ENCODE data around the gene NDST1.

Gene NDST1

DNA sequence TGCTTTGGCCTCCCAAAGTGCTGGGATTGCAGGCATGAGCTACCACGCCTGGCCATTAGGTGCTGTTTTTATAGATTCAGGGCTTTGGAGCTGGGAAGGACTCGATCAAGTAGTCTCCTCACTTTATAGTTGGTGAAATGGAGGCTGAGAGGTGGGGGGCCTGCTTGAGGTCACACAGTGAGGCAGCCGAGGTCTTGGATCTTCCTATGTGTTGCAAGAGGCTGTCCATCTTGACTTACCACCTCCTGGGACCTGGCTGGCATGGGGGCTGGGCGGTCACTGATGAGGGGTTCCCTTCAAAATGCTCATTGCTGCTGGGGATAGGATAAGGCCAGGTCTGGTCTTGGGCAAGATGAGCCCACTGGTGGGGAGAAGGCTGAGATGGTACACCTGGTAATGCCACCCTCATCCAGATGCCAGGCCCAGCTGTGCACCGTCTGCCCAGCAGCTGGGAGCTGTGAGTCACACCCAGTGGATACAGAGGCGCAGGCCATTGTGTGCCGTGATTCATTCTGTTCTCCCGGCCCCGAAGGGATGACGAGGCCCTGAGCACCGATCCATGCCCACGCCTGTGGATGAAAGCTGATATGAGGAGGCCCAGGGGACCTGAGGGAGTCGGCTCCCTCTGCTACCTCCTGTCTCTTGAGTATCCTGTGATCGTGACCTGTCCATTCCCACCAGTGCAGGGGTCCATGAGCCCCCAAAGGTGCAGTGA is 10.5 kb upstream of the NDST1 start:
- Histone ChIP-seq H3K36me3 (ENCODE audit: insufficient read depth, low read length) (no peaks in the 10 kb centered on the region), H3K4me1 (ENCODE audit: insufficient read depth, low read length) (peaks cover 34% of the 10 kb centered on the region), H3K9me3 (ENCODE audit: control insufficient read depth, insufficient read depth, low read length) (no peaks in the 10 kb centered on the region), H3K9ac (ENCODE audit: low read depth, low read length) (no peak overlapping the region)

DNA sequence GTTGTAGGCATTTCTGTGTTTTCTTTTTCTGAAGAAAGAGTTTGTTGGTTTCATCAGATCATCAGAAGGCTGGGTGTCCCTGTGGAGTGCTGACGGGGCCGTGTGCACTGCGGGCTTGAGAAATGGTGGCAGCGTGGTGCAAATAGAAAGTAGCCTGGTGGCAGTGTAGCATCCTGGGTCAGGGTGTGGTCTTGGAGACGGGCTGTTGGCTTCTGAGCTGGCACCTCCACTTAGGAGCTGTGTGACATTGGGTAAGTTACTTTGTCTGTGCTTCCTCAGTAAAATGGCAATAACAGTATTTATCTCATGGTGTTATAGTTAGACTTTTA is 10.0 kb upstream of the NDST1 start:
- H3K9ac ChIP-seq (ENCODE audit: low read depth, low read length): no peak overlapping the region
- no peaks in the 10 kb centered on the region for H3K36me3 ChIP-seq (ENCODE audit: insufficient read depth, low read length)
- H3K4me1 ChIP-seq (ENCODE audit: insufficient read depth, low read length): peaks cover 29% of the 10 kb centered on the region
- no peaks in the 10 kb centered on the region for H3K9me3 ChIP-seq (ENCODE audit: control insufficient read depth, insufficient read depth, low read length)

GRCh38 chr5:150498501-150498900 is 9.4 kb upstream of the NDST1 start:
- Histone ChIP-seq H3K36me3 (ENCODE audit: insufficient read depth, low read length) (no peaks in the 10 kb centered on the region), H3K4me1 (ENCODE audit: insufficient read depth, low read length) (peaks cover 29% of the 10 kb centered on the region), H3K9ac (ENCODE audit: low read depth, low read length) (no peak overlapping the region), H3K9me3 (ENCODE audit: control insufficient read depth, insufficient read depth, low read length) (no peaks in the 10 kb centered on the region)

DNA sequence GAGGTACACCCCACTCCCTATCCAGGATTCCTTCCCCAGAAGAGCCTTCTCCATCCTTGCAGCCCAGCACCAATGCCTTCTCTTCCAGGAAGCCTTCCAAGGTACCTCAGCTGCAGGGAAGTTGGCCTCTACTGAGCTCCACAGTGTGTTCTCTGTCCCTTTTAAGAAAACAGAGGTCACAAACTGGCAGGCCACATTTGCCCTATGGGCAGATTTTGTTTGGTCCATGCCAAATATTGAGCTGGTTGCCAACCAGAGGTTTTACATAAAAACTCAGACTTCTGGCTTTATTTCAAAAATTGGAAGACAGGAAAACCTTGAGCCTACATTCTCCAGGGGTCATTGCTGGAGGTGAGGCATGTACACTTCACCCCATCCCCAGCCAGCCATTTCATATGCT is 9.0 kb upstream of the NDST1 start:
- Histone ChIP-seq H3K36me3 (ENCODE audit: insufficient read depth, low read length) (no peaks in the 10 kb centered on the region), H3K9me3 (ENCODE audit: control insufficient read depth, insufficient read depth, low read length) (no peaks in the 10 kb centered on the region), H3K9ac (ENCODE audit: low read depth, low read length) (no peak overlapping the region), H3K4me1 (ENCODE audit: insufficient read depth, low read length) (peaks cover 29% of the 10 kb centered on the region)

DNA sequence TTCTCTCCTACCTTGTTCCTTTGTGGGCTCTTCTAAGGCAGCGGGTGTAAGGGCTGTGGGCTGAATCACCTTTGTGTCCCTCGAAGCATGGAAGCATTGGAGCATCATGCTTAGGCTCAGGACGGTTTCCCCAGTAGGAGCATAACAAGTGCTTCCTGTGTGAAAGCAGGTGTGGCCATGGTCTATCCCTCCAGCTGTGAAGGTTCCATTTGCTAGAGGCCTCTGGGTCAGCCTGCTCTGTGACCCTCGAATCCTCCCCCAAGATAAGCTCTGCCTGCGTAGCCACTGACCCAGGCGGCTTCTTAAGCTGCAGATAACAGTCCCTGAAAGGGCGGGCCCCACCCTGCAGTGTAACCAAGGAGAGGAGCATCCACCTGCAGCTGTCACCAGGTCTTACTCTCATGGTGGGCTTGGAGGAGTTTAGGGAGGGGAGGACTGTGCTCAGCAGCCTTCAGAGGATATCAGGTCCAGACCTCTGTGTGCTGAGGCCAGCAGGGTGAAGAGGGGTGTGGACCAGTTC is 8.4 kb upstream of the NDST1 start:
- Histone ChIP-seq H3K9me3 (ENCODE audit: control insufficient read depth, insufficient read depth, low read length) (no peaks in the 10 kb centered on the region), H3K4me1 (ENCODE audit: insufficient read depth, low read length) (peaks cover 29% of the 10 kb centered on the region), H3K9ac (ENCODE audit: low read depth, low read length) (no peak overlapping the region), H3K36me3 (ENCODE audit: insufficient read depth, low read length) (no peaks in the 10 kb centered on the region)

- Histone ChIP-seq H3K4me1 (ENCODE audit: insufficient read depth, low read length) (peaks cover 29% of the 10 kb centered on the region), H3K9ac (ENCODE audit: low read depth, low read length) (no peak overlapping the region), H3K36me3 (ENCODE audit: insufficient read depth, low read length) (no peaks in the 10 kb centered on the region; the same call in 1 of the 2 replicates), H3K9me3 (ENCODE audit: control insufficient read depth, insufficient read depth, low read length) (no peaks in the 10 kb centered on the region)
Observed at GRCh38 chr5:150500328-150500841, 7.5 kb upstream of the NDST1 start.

GRCh38 chr5:150500905-150501304 is 7.0 kb upstream of the NDST1 start:
- H3K9ac ChIP-seq (ENCODE audit: low read depth, low read length): no peak overlapping the region
- H3K4me1 ChIP-seq (ENCODE audit: insufficient read depth, low read length): peaks cover 29% of the 10 kb centered on the region

DNA sequence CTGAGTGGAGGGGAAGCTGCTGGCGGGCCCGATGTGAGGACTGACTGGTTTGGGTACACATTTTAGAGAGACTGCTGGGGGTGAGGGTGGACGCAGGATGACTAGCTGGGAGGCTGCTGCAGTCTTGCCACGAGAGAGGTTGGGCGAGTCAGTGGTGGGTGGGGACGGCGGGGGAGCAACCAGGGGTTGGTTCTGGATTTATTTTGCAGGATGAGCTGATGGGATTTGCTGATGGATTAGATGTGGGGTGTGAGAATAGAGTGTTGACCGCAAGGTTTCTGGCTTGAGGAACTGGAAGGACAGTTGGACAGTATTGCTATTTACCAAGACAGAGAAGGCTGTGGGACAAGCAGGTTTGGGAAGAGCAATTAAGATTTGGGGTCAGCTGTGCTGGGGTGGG is 5.8 kb upstream of the NDST1 start:
- H3K4me1 ChIP-seq (ENCODE audit: insufficient read depth, low read length): peaks cover 29% of the 10 kb centered on the region
- H3K9me3 ChIP-seq (ENCODE audit: control insufficient read depth, insufficient read depth, low read length): no peaks in the 10 kb centered on the region
- H3K36me3 ChIP-seq (ENCODE audit: insufficient read depth, low read length): no peaks in the 10 kb centered on the region; the same call in 1 of the 2 replicates
- H3K9ac ChIP-seq (ENCODE audit: low read depth, low read length): no peak overlapping the region

More at GRCh38 chr5:150500905-150501304, 7.0 kb upstream of the NDST1 start:
- Histone ChIP-seq H3K9me3 (ENCODE audit: control insufficient read depth, insufficient read depth, low read length) (no peaks in the 10 kb centered on the region), H3K36me3 (ENCODE audit: insufficient read depth, low read length) (no peaks in the 10 kb centered on the region; the same call in 1 of the 2 replicates)

GRCh38 chr5:150502847-150503246 is 5.1 kb upstream of the NDST1 start:
- H3K9ac ChIP-seq (ENCODE audit: low read depth, low read length): no peak overlapping the region
- H3K36me3 ChIP-seq (ENCODE audit: insufficient read depth, low read length): no peaks in the 10 kb centered on the region; the same call in 1 of the 2 replicates

DNA sequence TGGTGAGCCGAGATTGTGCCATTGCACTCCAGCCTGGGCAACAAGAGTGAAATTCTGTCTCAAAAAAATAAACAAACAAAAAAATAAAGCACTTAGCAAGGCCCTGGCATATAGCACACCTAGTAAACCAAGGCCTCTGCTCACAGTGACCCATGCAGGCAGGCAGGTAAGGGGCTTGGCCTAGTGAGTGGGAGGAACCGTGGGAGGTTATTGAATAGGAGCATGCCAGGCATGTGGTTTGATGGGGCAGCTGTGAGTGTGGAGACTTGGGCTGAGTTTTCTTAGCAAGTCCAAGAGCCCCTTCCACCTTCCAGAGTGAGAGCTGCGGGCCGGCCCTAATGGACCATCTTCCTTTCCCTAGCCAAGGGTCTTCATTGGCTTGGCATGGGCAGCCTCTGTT is 4.5 kb upstream of the NDST1 start:
- H3K4me1 ChIP-seq (ENCODE audit: insufficient read depth, low read length): peaks cover 18% of the 10 kb centered on the region
- no peaks in the 10 kb centered on the region for H3K9me3 ChIP-seq (ENCODE audit: control insufficient read depth, insufficient read depth, low read length)
- no peaks in the 10 kb centered on the region; the same call in 1 of the 2 replicates for H3K36me3 ChIP-seq (ENCODE audit: insufficient read depth, low read length)
- H3K9ac ChIP-seq (ENCODE audit: low read depth, low read length): no peak overlapping the region

More at GRCh38 chr5:150502847-150503246, 5.1 kb upstream of the NDST1 start:
- Histone ChIP-seq H3K9me3 (ENCODE audit: control insufficient read depth, insufficient read depth, low read length) (no peaks in the 10 kb centered on the region), H3K4me1 (ENCODE audit: insufficient read depth, low read length) (peaks cover 22% of the 10 kb centered on the region)

DNA sequence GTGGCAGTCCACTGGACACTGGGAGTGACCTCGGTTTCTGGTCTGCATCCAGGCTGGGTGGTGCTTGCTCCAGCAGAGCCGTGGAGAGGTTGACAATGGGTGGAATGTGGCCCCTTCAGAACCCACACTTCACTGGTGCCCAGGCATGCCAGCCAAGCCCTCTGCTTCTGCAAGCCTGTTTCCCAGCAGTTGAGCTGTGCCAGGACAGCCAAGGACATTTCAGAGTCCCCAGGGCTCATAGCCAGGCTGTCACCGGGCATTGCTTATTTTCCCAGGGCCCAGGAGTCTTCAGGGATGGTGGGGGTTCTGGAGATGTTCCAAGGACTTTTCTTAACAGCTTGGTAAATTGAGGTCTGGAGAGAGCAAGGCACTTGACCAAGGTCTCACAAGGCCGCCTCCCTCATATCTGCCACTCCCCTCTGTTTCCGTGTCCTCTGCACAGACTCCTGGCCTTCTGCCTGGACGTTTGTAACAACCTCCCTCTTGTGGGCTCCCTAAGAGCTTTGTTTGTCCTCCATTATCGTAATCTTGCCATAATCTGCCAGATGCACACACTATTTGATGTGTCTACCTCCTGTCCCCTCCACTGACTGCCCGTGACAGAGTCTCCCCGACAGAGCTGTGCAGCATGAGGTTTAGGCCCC is 3.8 kb upstream of the NDST1 start:
- Histone ChIP-seq H3K9ac (ENCODE audit: low read depth, low read length) (no peak overlapping the region), H3K4me1 (ENCODE audit: insufficient read depth, low read length) (peaks cover 18% of the 10 kb centered on the region), H3K9me3 (ENCODE audit: control insufficient read depth, insufficient read depth, low read length) (no peaks in the 10 kb centered on the region), H3K36me3 (ENCODE audit: insufficient read depth, low read length) (no peaks in the 10 kb centered on the region; the same call in 1 of the 2 replicates)

DNA sequence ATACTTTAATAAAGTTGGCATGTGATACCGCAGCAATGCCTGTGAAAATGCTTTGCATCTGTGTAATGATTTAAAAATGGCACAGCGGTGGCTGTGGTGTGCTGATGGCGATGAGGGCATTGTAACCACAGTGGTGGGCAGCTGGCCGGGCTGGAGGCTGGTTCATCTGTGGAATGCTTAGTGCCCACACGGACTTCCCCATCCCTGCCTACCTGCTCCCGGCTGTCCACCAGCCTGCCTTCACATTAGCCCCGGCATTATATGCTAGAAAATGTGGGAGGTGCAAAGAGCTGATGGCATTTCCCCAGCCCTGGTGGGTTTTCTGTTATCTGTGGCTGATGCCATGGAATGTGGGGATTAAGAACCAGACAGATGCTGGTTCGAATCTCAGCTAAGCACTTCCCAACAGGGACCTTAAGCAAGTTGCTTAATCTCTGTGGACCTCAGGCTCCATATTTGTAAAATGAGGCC is 2.9 kb upstream of the NDST1 start:
- H3K9me3 ChIP-seq (ENCODE audit: control insufficient read depth, insufficient read depth, low read length): no peaks in the 10 kb centered on the region
- H3K4me1 ChIP-seq (ENCODE audit: insufficient read depth, low read length): peaks cover 18% of the 10 kb centered on the region
- H3K9ac ChIP-seq (ENCODE audit: low read depth, low read length): no peak overlapping the region
- H3K36me3 ChIP-seq (ENCODE audit: insufficient read depth, low read length): no peaks in the 10 kb centered on the region; the same call in 1 of the 2 replicates

DNA sequence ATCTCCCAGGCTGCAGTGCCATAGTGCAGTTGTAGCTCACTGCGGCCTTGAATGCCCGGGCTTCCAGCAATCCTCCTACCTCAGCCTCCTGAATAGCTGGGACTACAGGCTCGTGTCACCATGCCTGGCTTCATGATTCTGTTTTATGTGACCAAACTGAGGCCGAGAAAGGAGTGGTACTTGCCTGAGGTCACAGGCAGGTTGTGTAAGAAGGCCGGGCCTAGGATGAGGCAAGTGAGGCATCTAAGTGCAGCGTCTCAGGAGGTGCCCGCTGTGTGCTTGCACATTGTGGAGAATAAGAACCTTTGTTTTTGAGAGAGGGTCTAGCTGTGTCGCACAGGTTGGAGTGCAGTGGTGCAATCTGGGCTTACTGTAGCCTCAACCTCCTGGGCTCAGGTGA is 2.1 kb upstream of the NDST1 start:
- H3K4me1 ChIP-seq (ENCODE audit: insufficient read depth, low read length): peaks cover 25% of the 10 kb centered on the region
- no peaks in the 10 kb centered on the region; the same call in 1 of the 2 replicates for H3K36me3 ChIP-seq (ENCODE audit: insufficient read depth, low read length)
- no peaks in the 10 kb centered on the region for H3K9me3 ChIP-seq (ENCODE audit: control insufficient read depth, insufficient read depth, low read length)
- H3K9ac ChIP-seq (ENCODE audit: low read depth, low read length): no peak overlapping the region

DNA sequence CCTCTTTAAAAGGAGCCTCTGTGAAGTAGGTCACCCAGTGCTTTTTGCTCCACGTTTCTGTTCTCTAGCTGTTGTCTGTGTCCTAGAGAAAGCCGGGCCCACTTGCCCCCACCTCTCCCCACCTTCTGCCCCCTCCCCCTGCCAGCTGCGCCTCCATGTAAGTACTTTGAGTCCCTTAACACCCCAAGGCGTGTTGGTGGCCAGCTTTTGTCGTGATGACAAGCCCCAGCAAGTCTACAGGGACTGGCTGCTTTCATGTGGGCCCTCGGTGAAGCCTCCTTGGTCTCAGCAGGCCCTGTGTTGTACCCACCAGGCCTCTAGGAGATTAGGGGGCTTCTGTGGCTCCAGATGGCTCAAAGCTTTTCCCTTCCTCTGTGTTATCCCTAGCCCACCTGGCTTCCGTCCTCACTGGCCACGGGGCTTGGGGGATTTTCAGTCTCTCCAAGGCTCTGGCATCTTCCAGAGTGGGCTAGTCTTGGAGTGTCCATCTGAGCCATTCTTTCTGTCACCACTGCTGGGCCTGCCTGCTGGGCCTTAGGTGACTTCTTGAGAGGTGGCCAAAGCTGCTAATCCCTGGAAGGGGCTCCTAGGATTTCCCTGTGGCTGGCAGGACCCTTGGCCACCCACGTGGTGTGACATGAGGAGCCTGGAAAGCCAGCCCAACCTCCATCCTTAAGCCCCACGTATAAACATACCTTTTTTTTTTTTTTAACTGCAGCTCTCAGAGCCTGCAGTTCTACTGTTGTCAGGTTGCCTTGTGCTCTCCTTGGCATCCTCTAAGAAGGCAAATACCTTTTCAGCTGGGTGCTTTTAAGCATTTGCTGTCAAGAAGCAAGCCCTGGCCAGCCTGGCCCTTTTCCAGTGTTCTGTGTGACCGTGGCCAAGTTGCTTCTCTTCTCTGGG is 1.1 kb upstream of the NDST1 start:
- no peak overlapping the region for H3K9ac ChIP-seq (ENCODE audit: low read depth, low read length)
- no peaks in the 10 kb centered on the region for H3K9me3 ChIP-seq (ENCODE audit: control insufficient read depth, insufficient read depth, low read length)
- peaks cover 32% of the 10 kb centered on the region for H3K4me1 ChIP-seq (ENCODE audit: insufficient read depth, low read length)
- no peaks in the 10 kb centered on the region; the same call in 1 of the 2 replicates for H3K36me3 ChIP-seq (ENCODE audit: insufficient read depth, low read length)

Data from ES-I3 (cell line).